HG03460 (cell line): ENCODE data around the gene UBE3C.
A peak's percentile ranks its signal among the peaks of the same experiment; 100 is the strongest.
"Not testable (repeated sequence)": the region's sequence is repeated elsewhere in the genome, so short reads cannot be mapped to it uniquely, and the experiment has no call there.

Source experiments
- ATAC-seq: cut with Tn5 transposase; IDR thresholded peaks from one replicate; pipeline ENCODE4 v1.9.1; 2021; ENCODE audit not compliant: unreplicated experiment

The UBE3C gene

GRCh38 chr7:157269341-157270059 lies 130.8 kb downstream of the UBE3C start:
- no peak for ATAC-seq

- no peak for ATAC-seq
Observed at GRCh38 chr7:157270060-157270444, 131.3 kb downstream of the UBE3C start.

- ATAC-seq = no peak
Observed at GRCh38 chr7:157271315-157271990, 132.7 kb downstream of the UBE3C start.

- ATAC-seq = no peak
Observed at GRCh38 chr7:157271991-157272324, 133.2 kb downstream of the UBE3C start.

GRCh38 chr7:157272351-157273207 lies 133.9 kb downstream of the UBE3C start:
- no peak for ATAC-seq

- ATAC-seq = peak; percentile 62
Observed at GRCh38 chr7:157273208-157274093, 134.7 kb downstream of the UBE3C start.

- not testable (repeated sequence) for ATAC-seq
Observed at GRCh38 chr7:157274094-157274634, 135.4 kb downstream of the UBE3C start.

GRCh38 chr7:157274991-157275427 lies 136.3 kb downstream of the UBE3C start:
- ATAC-seq = no peak

GRCh38 chr7:157276091-157276561 lies 137.4 kb downstream of the UBE3C start:
- no peak for ATAC-seq

- no peak for ATAC-seq
Observed at GRCh38 chr7:157276731-157277562, 138.2 kb downstream of the UBE3C start.

GRCh38 chr7:157277568-157277967 lies 138.8 kb downstream of the UBE3C start:
- not testable (repeated sequence) for ATAC-seq

- no peak for ATAC-seq
Observed at GRCh38 chr7:157278167-157278790, 139.6 kb downstream of the UBE3C start.

GRCh38 chr7:157278791-157279724 lies 140.3 kb downstream of the UBE3C start:
- peak; percentile 76 for ATAC-seq

- no peak for ATAC-seq
Observed at GRCh38 chr7:157279741-157280215, 141.1 kb downstream of the UBE3C start.

GRCh38 chr7:157280216-157280841 lies 141.6 kb downstream of the UBE3C start:
- no peak for ATAC-seq

- ATAC-seq = no peak
Observed at GRCh38 chr7:157281221-157281998, 142.7 kb downstream of the UBE3C start.
